NOMO-1 treated with DMSO at 0.1 percent for 48 hours (cell line): ENCODE measurements around the gene SSBP3.

Experiments used
- DNase-seq: peaks from one replicate; lab custom pipeline; 2025; ENCODE audit not compliant: unreplicated experiment; lab: John Stamatoyannopoulos, UW

SSBP3 gene

GRCh38 chr1:54375298-54375697, 30.9 kb downstream of the SSBP3 start:
- no peak for DNase-seq

DNA sequence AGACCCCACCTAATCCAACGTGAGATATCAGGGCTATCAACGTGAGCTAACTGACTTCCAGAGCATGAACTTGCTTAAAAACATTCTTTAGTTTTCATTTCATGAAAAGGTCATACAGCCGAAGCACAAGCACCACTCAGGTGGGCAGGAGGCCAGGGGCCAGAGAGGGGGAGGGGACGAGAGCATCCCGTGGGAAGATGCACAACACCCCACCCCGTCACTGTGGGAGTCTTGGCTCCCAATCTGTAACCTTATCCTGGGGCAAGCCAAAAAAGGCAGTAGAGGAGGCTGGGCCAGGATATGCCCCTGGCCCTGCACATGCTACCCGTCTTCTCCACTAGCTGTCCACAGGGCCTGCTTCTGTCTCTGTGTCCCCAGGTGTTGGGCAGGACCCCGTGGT, 31.4 kb downstream of the SSBP3 start:
- no peak for DNase-seq

DNA sequence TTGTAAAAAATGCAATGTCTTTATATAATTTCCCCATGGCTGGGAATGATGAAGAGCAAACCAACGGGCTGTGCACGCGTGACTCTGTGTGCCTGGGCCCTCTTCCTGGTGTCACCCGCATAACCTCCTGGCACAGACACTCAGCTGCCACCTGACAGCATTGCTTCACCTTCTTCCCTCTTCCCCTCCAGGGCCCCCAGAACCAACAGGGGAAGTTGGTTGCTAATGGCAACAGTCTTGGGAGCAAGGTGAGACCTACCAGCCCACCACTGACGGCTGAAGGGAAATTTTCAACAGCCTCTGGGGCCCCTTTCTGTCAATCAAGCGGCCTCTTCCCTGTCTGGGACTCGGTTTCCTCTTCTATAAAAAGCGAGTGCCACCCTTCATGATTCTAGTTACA, 33.2 kb downstream of the SSBP3 start:
- DNase-seq, result peak; percentile 69

DNA sequence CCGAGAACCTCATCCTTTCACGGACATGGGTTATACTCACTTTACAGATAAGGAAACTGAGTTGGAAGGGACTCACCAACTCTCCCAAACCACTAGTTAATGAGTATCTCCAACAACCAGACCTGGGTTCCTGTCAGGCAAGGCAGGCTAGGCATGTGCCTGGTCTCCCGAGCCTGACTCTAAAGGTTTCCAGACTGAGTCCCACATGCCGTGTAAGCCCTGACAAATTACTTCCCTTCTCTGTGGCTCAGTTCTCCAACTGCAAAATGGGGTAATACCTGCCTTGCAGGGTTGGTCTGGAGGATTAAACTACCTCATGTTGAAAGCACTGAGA, 34.3 kb downstream of the SSBP3 start:
- peak; percentile 25 for DNase-seq

DNA sequence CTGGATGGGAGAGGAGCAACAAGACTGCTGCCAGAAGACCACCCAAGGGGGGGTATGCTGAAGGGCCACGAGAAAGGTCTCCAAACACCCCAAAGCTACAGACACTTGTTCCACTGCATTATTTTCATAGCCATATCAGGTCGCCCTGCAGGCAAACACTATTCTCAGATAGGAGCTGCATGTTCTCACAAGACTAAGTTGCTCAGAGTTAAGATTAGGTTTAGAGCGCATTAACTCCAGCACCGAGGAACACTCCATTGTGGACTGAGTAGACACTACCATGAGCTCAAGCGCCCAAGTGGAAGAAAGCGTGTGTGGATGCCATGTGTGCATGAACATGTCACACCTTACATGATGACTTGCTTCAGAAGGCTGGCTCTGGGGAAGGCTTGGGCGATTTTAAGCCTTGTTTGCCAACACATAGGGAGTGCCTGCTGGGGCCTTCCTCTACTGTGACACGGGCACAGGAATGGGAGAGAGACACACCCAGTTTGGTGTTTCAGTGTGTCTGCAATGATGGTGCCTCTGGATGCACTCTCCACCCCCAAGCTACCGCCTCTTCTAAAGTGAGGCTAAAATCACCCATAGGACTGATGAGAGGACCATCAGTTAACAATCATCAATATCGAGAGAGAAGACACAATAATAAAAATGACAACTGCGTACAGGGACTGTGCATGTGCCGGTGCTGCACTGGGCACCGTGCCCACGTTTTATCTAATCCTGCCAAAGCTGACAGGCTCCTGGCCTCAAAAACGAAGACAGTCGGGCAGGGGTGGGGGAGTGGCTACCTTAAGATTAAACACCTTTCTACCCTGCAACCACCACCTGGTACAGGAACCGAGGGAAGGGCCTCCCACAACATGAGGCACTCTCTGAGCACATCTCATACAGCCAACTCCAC, 34.9 kb downstream of the SSBP3 start:
- no peak for DNase-seq

- no peak for DNase-seq
Observed at GRCh38 chr1:54370287-54370989, 35.8 kb downstream of the SSBP3 start.

DNA sequence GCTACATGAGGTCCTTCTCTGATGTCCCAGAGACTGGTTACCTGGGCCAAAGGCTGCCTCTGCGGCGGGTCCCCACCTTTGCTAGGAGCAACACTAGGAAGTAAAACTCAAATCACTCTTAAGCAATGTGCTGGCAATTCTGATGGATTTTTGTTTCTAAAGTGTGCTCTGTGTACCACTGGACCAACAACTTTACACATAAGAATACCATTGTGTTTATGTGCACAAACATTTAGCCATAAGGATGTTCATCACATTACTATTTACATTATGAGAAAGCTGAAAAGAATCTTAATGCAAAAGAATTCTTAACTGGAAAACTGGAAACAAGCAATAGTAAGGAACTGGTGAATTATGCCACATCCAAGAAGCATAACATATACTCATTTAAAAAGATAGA, 38.6 kb downstream of the SSBP3 start:
- no peak for DNase-seq

DNA sequence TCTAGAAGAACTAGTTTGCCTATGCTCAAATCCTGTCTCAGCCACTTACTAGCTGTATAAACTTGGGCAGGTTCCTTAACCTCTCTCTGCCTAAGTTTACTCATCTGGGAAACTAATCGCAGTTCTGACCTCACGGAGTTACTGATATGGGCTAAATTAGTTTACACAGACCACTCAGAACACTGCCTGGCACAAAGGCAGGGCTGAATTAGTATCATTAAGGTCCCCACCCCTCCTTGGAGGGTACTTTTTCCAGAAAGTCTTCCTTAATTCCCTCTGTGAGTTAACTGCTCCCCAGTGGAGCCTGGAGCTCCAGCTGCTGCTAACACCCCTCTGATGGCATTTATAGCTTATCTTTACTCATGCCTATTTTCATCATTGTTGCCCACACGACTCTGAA, 40.3 kb downstream of the SSBP3 start:
- no peak for DNase-seq

DNA sequence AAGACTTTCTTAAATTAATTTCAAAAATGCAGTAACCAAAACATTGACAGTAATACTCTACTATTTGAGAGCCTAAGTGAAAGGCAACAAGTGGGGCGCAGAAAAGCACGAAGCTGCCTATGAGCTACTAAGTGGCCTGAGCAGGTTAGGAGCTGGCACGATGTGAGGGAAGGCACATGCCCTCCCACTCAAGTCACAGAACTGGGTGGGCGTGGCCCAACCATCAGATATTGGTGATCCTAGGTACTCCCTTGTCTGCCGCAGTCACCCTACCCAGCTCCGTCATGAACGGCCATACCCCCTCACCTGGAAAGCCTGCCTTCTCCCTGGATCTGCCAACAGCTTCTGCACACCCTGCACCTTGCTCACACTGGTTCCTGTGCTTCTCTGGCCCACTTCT, 40.8 kb downstream of the SSBP3 start:
- no peak for DNase-seq

- DNase-seq, result no peak
Observed at GRCh38 chr1:54364995-54365394, 41.2 kb downstream of the SSBP3 start.

GRCh38 chr1:54364582-54364981, 41.6 kb downstream of the SSBP3 start:
- no peak for DNase-seq

DNA sequence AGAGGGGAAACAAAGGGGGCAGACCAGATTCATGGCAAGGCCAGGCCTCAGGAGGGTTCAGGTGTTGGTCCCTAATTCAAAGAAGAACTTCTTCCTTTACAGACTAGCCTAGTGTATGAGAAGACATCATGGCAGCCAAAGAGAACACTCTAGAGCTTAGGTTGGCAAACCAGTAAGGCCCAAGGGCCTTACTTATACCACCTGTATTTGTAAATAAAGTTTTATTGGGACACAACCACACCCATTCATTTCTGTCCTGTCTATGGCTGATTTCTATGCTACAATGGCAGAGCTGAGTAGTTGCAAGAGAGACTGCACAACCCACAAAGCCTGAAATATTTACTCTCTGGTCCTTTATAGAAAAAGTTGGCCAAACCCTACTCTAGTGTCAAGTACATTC, 42.3 kb downstream of the SSBP3 start:
- DNase-seq, result no peak

DNA sequence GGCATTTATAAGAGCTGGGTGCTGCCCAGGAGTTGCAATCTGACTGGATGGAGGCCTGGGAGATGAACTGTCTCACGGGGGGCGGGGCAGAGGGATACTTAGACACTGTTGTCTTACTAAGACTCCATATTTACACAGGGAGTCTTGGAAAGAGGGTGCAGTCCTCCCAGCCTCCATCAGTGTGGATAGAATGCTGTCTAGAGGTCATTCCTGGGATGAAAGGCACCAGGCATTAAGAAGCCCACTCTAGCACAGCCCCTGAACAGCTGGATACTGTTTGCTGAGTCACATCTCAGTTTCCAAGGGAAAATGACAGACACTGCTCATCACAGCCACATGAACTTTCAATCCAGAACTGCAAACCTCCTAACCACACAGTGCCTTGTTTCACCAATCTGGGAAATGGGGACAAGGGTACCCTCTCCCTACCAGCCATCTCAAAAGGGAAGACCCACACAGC, 43.3 kb downstream of the SSBP3 start:
- DNase-seq, result no peak

DNA sequence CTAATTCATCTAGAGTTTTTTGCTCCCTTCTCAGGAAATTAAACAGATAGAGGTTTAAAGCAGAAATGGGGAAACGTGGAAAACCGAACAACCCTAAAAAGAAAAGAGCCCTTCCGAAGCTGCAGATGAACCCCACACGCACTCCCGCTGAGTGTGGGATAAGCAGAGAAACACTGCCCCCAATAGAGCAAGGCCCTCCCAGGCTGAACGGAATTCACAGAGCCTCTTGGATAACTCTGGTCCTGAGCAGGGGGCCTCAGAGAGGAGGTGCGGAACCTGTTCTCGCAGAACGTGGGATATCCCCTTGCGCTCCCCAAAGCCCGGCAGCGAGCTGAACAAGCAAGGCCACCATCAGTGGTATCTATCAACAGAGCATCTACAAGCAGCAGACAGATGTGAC, 44.9 kb downstream of the SSBP3 start:
- DNase-seq, result no peak

DNA sequence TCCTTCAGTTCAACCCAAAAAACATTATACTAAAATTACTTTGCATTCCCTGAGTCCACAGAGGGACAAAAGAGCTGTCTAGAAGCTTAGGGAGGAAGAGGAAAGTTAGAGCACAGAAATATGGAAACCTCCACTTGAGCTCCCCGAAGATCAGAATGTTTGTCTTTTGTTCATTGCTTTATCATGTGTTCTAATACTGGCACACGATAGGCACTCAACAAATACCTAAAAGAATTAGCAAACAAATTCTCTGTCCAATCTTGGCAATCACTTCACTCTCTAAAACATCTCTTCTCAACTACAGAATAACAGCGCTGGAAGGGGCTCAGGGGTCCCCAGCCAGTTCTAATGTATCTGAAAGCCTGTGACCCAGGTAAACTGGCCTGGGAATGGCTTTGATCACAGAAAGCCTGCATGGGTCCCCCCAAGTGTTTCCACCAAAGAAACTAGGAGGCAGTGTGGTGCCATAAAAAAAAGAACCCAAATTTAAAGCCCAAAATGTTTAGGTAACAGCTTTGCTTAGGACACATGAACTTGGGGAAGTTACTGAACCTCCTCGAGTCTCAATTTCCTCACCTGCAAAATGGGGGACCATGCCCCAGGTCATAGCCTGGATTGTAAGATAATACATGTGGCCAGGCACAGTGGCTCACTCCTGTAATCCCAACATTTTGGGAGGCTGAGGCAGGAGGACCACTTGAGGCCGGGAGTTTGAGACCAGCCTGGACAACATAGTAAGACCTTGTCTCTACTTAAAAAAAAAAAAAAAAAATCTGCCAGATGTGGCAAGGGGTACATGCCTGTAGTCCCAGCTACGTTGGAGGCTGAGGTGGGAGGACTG, 45.8 kb downstream of the SSBP3 start:
- DNase-seq, result no peak

DNA sequence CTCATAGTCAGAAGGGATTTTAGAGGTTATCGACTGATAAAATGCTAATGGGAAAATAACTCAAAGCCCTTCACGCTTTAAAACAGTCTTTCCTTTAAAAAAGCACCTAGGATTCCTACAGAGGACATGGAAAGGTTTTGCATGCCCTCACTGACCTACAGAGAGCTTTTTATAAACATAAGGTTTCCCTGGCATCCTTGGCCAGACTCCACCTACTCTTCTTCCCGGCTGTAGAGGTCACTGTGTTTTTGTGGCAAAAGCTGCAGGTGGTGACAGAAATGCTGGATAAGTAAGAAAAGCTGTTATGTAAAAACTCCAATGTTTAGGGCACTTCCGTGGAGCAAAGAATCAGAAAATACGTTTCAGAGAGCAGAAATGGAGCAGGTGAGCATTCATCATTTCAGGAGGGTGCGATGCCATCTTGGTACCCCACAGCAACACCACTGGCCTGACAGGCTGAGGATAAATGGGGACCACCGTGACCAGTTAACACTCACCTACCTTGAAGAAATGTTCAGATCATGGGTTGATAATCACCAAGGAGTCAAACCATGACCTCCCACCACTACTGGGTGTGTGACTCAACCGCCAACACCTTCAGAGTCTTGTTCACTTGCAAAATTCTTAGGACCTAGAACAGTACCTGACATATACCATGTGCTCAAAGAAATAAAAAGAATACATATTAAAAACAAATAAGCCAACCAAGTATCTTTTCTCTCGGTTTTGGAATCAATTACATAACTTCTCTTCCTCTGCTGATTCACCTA, 46.6 kb downstream of the SSBP3 start:
- no peak for DNase-seq

DNA sequence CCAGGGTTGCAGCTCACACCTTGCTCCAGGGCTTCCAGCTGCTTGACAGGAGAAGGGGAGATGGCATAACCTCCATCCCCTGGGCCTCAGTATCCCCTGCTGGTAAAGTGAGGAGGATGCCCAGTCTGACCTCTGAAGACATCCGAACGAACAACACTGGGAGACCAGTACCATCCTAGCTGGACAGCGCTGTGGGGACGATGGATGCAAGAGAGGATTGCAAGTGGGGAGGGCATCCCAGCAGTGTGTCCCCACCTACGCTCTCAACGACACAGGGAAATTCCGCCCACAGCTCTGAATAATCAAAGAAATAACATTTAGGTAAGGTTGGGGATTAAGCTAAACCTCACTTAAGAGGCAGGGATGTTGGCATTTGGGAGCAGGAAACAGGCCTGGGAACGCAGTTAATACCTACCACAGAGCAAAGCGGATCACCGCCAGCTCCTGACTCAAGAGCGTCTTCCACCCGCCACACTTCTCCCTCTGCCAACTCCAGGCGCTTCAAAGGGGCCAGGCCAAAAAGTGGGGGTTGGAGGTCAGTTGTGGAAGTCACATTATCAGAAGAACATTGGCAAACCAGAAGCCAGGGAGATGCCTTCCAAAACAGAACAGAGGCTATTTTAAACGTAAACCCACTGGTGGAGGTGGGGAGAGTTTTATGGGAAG, 47.6 kb downstream of the SSBP3 start:
- no peak for DNase-seq

GRCh38 chr1:54357967-54358366, 48.2 kb downstream of the SSBP3 start:
- DNase-seq, result no peak

GRCh38 chr1:54356680-54357147, 49.5 kb downstream of the SSBP3 start:
- no peak for DNase-seq
